Measurements from ENCODE around the gene HESX1.
A peak's percentile ranks its signal among the peaks of the same experiment; 100 is the strongest.

HESX1 gene

GRCh38 chr3:57227204-57227929 is 27.6 kb upstream of the HESX1 start, which contains the start of gene APPL1:
Gene APPL1 (plus strand): TSS chr3:57227729. CDS start chr3:57227884, 155 bp downstream.
- Histone ChIP-seq H3K4me3 (ENCODE audit: low read length, poor library complexity, severe bottlenecking) (peak within 1 kb of the TSS; percentile 85), H3K27me3 (ENCODE audit: insufficient read depth, low read length, poor library complexity, severe bottlenecking) (no peaks in the 10 kb centered on the region), H2AFZ (ENCODE audit: low read length) (peak within 1 kb of the TSS; percentile 98), H3K4me2 (ENCODE audit: low read depth, low read length, poor library complexity, severe bottlenecking) (peak within 1 kb of the TSS; percentile 88), H4K20me1 (ENCODE audit: insufficient read depth, low read length, poor library complexity, severe bottlenecking) (peaks cover 31% of the 10 kb centered on the region), H3K79me2 (ENCODE audit: insufficient read depth, low read length) (peaks cover 48% of the 10 kb centered on the region), H3K4me1 (ENCODE audit: insufficient read depth, low read length, poor library complexity, severe bottlenecking) (peaks cover 55% of the 10 kb centered on the region), H3K9me3 (ENCODE audit: insufficient read depth, low read depth, low read length) (no peaks in the 10 kb centered on the region), H3F3A (ENCODE audit: low read depth) (no peaks in the 10 kb centered on the region), H3K36me3 (ENCODE audit: insufficient read depth, low read length) (no peaks in the 10 kb centered on the region), H3K9me2 (replicated peaks; ENCODE audit: low read depth, low read length) (no peaks in the 10 kb centered on the region), H3K9ac (ENCODE audit: low read depth, low read length, poor library complexity, severe bottlenecking) (peak within 1 kb of the TSS; percentile 88)
- TF ChIP-seq EZH2phosphoT487 (IDR thresholded peaks at IDR 0.05; ENCODE audit: borderline replicate concordance) (no peak), CTCF (conservative IDR thresholded peaks at IDR 0.05; ENCODE audit: low read length) (no peak)

GRCh38 chr3:57226176-57226575 is 26.4 kb upstream of the HESX1 start:
- Histone ChIP-seq H4K20me1 (ENCODE audit: insufficient read depth, low read length, poor library complexity, severe bottlenecking) (peaks cover 23% of the 10 kb centered on the region), H3K79me2 (ENCODE audit: insufficient read depth, low read length) (peaks cover 36% of the 10 kb centered on the region), H3K36me3 (ENCODE audit: insufficient read depth, low read length) (no peaks in the 10 kb centered on the region), H3K4me2 (ENCODE audit: low read depth, low read length, poor library complexity, severe bottlenecking) (peak overlapping the region; percentile 71), H3K9ac (ENCODE audit: low read depth, low read length, poor library complexity, severe bottlenecking) (peak overlapping the region; percentile 41), H3K4me3 (ENCODE audit: low read length, poor library complexity, severe bottlenecking) (peak overlapping the region; percentile 16), H3K9me3 (ENCODE audit: insufficient read depth, low read depth, low read length) (no peaks in the 10 kb centered on the region), H3K27me3 (ENCODE audit: insufficient read depth, low read length, poor library complexity, severe bottlenecking) (no peaks in the 10 kb centered on the region), H3F3A (ENCODE audit: low read depth) (no peaks in the 10 kb centered on the region), H3K9me2 (replicated peaks; ENCODE audit: low read depth, low read length) (no peaks in the 10 kb centered on the region), H3K4me1 (ENCODE audit: insufficient read depth, low read length, poor library complexity, severe bottlenecking) (peaks cover 49% of the 10 kb centered on the region), H2AFZ (ENCODE audit: low read length) (no peak overlapping the region)
- TF ChIP-seq EZH2phosphoT487 (IDR thresholded peaks at IDR 0.05; ENCODE audit: borderline replicate concordance), result no peak
- TF ChIP-seq CTCF (conservative IDR thresholded peaks at IDR 0.05; ENCODE audit: low read length), result no peak

DNA sequence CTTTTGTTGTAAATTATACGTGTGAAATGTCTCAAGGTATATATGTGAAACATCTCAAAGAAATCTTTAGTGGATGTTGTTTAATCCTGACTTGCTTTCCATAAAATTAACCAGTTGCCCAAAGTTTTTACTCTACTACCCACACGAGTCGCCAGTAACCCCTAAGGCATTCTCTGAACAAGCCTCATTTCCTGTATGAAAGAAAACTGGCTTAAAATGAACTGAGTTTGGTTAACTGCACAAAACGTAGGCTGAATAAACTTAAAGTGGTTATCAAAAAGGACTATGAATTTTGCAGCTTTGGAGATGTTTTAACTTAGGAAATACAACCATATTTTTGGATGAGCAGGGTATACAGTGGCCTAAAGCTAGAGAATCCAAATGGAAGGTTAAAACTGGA is 25.1 kb upstream of the HESX1 start:
- H3K9me3 ChIP-seq (ENCODE audit: insufficient read depth, low read depth, low read length), result no peaks in the 10 kb centered on the region
- H3K9ac ChIP-seq (ENCODE audit: low read depth, low read length, poor library complexity, severe bottlenecking), result peak overlapping the region; percentile 58
- no peaks in the 10 kb centered on the region for H3F3A ChIP-seq (ENCODE audit: low read depth)
- no peaks in the 10 kb centered on the region for H3K36me3 ChIP-seq (ENCODE audit: insufficient read depth, low read length)
- TF ChIP-seq EZH2phosphoT487 (IDR thresholded peaks at IDR 0.05; ENCODE audit: borderline replicate concordance) (no peak), CTCF (conservative IDR thresholded peaks at IDR 0.05; ENCODE audit: low read length) (no peak)
- peaks cover 23% of the 10 kb centered on the region for H3K79me2 ChIP-seq (ENCODE audit: insufficient read depth, low read length)
- peaks cover 12% of the 10 kb centered on the region for H4K20me1 ChIP-seq (ENCODE audit: insufficient read depth, low read length, poor library complexity, severe bottlenecking)
- H3K9me2 ChIP-seq (replicated peaks; ENCODE audit: low read depth, low read length), result no peaks in the 10 kb centered on the region
- no peaks in the 10 kb centered on the region for H3K27me3 ChIP-seq (ENCODE audit: insufficient read depth, low read length, poor library complexity, severe bottlenecking)
- peak overlapping the region; percentile 71 for H3K4me2 ChIP-seq (ENCODE audit: low read depth, low read length, poor library complexity, severe bottlenecking)
- peaks cover 41% of the 10 kb centered on the region for H3K4me1 ChIP-seq (ENCODE audit: insufficient read depth, low read length, poor library complexity, severe bottlenecking)
- peak overlapping the region; percentile 55 for H3K4me3 ChIP-seq (ENCODE audit: low read length, poor library complexity, severe bottlenecking)
- H2AFZ ChIP-seq (ENCODE audit: low read length), result peak overlapping the region; percentile 38

All from Loucy (cell line).